ENCODE data around the gene BCL7B. TPM values are rescaled to one million over a fixed set of nuclear protein-coding genes. Genes with fewer than 3 reads are reported as not detected.

Gene BCL7B
- total RNA-seq, 1 donor from 2014 or later = 18.5 TPM

- DNase-seq = no peak
These were observed 70.0 kb downstream of the BCL7B start for GRCh38 chr7:73487486-73487885.

Other genes starting within 250 kb of the BCL7B start
- 3.7 and 6.1 TPM in 2 replicates for gene NSUN5, start 248.9 kb downstream of the BCL7B start, total RNA-seq
- gene TRIM50, start 229.6 kb downstream of the BCL7B start, total RNA-seq = under 0.01 TPM in 1 of 2 replicates, not detected in the other
- gene FKBP6, start 229.5 kb downstream of the BCL7B start, total RNA-seq = not detected in 2 replicates
- 4.4 and 6.5 TPM in 2 replicates for gene FZD9, start 123.9 kb downstream of the BCL7B start, total RNA-seq
- gene BAZ1B, start 35.4 kb downstream of the BCL7B start, total RNA-seq = 55.1 and 72.5 TPM in 2 replicates
- gene TBL2, start 20.9 kb upstream of the BCL7B start, total RNA-seq = 55.0 and 68.1 TPM in 2 replicates
- gene MLXIPL, start 66.8 kb upstream of the BCL7B start, total RNA-seq = not detected in 2 replicates
- gene VPS37D, start 110.1 kb upstream of the BCL7B start, total RNA-seq = 2.5 and 5.4 TPM in 2 replicates
- 0.85 and 1.3 TPM in 2 replicates for gene DNAJC30, start 125.8 kb upstream of the BCL7B start, total RNA-seq
- gene BUD23, start 125.9 kb upstream of the BCL7B start, total RNA-seq = 27.0 and 31.5 TPM in 2 replicates
- gene STX1A, start 162.0 kb upstream of the BCL7B start, total RNA-seq = 10.7 and 11.4 TPM in 2 replicates
- 6.1 and 7.1 TPM in 2 replicates for gene ABHD11, start 181.1 kb upstream of the BCL7B start, total RNA-seq
- 1.4 and 1.5 TPM in 2 replicates for gene CLDN3, start 212.6 kb upstream of the BCL7B start, total RNA-seq

All from dermis blood vessel endothelial cell (primary cell).